T-helper 2 cell (primary cell): ENCODE data around the gene CNIH2.
A peak's percentile ranks its signal among the peaks of the same experiment; 100 is the strongest.
"Not testable (repeated sequence)": the region's sequence is repeated elsewhere in the genome, so short reads cannot be mapped to it uniquely, and the experiment has no call there.

Source experiments
- DNase-seq, 5 experiments: peaks; one replicate each; pipeline versions ENCODE4 v3.0.0 to v3.0.0-alpha.2; 2012 to 2022

The CNIH2 gene

GRCh38 chr11:66292543-66293332 lies 14.8 kb downstream of the CNIH2 start:
- no peak for DNase-seq

DNA sequence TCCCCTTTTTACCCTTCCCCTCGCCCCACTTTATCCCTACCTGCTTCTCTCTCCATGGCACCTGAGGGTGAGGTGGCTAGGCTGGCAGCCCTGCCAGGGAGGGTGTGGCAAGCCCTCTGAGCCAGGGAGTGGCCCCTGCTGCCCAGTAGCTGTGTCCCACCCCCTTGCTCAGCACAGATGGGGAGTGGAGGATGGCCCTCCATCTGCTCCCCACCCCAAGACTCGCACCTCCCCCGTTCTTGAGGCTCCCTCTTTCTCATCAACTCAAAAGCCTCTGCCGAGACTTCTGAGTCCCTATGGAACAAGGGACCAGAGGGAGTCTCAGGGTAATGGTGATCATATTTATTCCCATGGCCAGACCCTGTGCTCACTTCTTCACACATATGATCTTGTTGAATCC lies 15.4 kb downstream of the CNIH2 start:
- no peak for DNase-seq

DNA sequence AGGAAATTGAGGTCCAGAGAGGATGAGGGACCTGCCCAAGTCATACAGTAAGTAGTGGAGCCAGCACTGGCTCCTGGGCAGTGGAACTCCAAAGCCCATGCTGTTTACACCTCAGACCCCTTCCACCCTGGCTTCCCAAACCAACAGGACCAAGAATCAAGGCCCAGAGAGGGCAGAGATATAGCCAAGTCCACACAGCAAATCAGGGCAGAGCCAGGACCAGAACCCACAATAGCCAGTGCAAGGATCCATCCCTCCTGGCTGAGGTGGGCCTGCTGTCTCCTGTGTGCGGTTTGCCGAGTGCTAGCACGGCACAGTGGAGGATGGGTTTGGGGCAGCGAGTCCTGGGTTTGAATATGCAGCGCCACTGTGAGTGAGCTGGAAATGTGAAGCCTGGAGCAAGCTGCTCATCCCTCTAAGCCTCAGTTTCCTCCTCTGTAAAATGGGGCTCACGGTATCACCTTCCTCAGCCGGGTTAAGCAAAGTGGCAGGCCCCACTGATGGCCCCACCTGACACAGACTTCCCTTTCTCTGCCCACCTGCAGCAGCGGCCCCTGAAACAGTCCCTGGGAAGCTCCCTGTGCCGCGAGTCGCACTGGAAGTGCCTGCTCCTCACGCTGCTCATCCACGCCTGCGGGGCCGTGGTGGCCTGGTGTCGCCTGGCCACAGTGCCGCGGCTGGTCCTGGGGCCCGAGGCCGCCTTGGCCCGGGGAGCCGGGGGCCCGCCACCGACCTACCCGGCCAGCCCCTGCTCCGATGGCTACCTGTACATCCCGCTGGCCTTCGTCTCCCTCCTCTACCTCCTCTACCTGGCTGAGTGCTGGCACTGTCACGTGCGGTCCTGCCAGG lies 16.0 kb downstream of the CNIH2 start:
- DNase-seq, result no peak

- DNase-seq, result no peak
These were observed 16.9 kb downstream of the CNIH2 start for GRCh38 chr11:66294626-66295620.

- DNase-seq, result no peak
These were observed 19.6 kb downstream of the CNIH2 start for GRCh38 chr11:66297610-66298009.

DNA sequence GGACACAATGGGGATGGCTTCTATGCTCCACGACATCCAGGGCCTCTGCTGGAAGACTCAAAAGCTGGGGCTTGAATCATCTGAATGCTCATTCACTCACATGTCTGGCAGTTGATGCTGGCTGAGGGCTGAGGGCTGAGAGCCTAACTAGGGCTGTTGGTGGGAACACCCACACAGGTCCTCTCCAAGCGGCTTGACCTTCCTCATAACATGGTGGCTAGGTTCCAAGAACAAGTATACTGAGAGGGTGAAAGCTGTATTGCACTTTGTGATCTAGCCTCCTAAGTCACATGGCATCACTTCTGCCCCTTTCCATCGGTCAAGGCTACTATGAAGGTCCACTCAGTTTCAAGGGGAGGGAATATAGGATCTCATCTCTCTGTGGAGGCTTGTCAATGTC lies 21.2 kb downstream of the CNIH2 start:
- DNase-seq, result no peak

DNA sequence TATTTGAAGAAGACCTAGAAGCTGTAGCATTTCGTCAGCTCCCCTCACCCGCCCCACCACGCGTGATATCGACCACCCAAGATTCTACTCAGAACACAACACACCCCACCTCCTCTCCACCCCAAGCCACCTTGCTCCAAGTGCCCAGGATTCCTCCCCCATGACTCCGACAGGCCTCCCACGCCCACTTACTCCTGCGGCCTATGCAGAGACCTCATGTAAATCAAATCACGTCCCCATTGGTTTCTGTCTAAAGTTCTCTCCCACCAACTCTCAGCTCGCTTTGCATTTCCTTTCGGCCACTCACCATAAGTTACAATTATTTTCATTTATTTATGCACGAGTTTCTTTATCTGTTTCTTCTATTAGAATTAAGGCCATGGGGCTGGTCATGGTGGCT lies 24.7 kb downstream of the CNIH2 start:
- DNase-seq, result no peak

GRCh38 chr11:66309475-66309874 lies 31.5 kb downstream of the CNIH2 start:
- DNase-seq, result no peak

GRCh38 chr11:66310324-66310723 lies 32.3 kb downstream of the CNIH2 start:
- DNase-seq, result no peak

DNA sequence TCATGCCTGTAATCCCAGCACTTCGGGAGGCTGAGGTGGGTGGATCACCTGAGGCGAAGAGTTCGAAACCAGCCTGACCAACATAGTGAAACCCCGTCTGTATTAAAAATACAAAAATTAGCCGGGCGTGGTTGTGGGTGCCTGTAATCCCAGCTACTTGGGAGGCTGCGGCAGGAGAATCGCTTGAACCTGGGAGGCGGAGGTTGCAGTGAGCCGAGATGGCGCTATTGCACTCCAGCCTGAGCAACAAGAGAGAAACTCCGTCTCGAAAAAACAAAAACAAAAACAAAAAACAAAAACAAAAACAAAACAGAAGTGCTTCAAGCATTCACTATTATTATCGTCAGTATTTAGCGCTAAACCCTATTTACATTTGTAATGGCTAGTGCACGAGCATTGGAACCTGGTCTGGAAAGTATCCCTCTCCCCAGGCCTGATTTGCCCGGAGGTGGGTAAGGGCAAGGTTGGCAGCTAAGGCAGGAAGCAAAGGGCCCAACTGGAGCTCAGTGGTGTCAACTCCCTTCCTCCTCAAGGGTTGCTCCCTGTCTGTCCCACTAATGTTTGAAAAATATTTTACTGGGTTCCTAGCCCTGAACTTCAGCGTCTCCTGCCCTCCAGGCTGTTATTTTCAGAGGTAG lies 32.9 kb downstream of the CNIH2 start:
- DNase-seq, result not testable (repeated sequence)

DNA sequence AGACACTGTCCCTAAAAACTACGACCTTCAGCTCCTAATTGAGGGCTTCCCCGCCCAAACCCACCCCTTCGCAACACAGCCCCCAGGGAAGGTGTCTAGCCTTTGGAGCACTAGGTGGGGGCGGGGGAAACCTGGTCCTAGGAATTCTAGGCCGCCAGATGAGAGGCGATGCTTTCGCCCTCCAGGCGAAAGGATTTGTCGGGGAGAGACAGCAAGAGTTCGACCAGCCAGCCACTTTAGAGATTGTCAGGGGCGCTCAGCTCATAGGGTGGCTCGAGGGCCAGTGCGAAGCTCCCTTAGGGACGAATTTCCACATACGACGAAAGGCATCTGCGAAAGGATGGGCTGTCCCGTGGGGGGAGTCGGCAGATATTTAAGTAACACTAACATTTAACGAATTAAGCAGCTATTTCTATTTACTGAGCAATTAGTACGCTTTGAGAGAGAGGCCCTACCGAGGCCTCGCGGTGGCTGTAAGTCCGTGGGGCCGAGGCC lies 33.5 kb downstream of the CNIH2 start:
- no peak for DNase-seq

GRCh38 chr11:66311965-66312548 lies 34.1 kb downstream of the CNIH2 start:
- DNase-seq, result peak; percentile 74 to 99 (median 97)

DNA sequence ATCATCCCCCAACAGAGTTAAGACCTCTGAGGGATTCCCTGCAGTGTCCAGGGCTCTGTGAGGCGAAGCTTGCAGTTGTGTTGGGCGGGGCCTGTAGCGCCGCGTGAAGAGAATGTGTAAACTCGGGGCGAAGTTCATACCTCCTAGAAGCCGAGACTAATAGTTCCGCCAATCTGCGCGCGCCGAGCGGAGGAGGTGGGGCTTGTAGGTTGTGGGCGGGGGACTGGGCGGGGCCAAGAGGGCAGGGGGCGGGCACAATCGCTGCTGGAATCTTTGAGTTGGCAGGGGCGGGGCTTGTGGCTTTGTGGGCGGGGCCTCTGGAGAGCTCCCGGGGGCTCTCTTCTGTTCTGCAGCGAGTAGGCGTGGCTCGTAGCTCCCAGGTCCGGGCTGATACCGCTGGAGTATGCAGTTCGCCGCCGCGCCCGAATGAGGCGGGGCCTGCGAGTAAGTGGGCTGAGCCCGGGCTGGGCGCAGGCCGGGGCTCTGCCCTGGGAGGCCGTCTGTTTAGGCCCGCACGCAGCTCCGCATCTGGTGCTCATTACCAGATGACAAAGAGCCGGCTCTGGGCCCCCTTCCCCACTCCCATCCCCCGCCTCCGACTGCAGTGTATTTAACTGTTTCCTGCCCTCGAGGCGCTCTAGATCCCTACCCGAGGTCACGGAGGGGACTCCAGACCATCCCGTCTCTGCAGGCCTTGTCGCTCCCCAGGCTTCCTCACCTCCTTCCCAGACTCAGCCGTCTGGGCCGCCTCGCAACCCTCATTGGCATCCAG lies 34.8 kb downstream of the CNIH2 start:
- peak; percentile 91 to 99 (median 97) for DNase-seq

- no peak for DNase-seq
These were observed 35.6 kb downstream of the CNIH2 start for GRCh38 chr11:66313321-66314185.

DNA sequence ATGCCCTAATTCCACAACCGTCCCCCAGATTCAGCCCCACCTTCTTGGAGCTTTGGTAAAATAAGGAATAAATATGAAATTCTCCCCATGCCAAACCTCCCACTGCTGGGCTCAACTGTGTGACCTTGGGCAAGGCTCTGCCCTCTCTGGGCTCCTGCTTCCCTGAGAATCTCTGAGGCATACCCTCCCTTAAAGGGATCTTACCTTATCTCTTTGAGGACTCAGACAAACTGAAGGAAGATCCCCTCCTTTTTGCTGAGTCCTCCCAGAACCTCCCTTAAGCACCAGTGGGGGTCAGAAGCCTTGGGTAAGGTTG lies 36.2 kb downstream of the CNIH2 start:
- DNase-seq, result no peak

DNA sequence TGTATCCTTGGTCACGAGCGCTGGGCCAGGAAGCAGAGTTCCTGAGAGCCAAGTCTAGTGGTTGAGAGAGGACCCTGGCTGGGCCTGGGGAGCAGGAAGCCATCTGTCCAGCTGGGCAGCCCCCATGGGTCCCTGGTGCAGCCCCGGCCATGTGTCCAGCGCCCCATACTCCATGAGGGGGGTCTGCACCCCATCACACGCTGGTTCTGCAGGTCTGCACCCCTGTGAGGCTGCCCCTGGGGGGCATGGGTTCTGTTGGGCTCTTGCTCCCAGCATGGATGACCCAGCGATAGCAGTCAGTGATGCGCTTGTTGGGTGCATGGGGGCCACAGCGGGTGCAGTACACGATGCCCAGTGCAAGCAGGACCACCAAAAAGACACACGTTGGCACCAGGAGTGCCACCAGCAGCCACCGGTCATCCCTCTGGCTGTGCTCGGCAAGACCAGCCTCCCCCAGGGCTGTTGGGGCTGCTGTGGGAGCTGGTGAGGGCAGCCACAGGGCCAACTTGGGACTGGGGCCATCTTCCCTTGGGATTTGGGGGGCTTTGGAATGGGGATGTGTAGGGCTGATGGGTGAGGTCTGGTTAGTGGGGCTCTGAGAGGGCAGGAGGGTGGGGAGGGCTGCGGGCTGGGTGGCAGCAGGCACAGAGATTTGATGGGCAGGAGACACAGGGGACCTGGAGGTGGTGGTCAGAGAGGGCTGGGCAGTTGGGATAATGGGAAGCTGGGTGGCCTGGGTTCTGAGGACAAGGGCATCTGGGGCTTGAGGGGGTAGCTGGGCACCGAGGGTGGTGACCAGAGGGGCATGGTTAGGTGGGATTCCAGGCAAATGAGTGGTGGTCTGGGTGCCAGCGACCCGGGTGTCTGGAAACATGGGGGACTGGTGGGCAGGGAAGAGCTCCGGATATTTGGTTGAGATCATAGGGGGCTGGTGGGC lies 36.9 kb downstream of the CNIH2 start:
- DNase-seq, result no peak

DNA sequence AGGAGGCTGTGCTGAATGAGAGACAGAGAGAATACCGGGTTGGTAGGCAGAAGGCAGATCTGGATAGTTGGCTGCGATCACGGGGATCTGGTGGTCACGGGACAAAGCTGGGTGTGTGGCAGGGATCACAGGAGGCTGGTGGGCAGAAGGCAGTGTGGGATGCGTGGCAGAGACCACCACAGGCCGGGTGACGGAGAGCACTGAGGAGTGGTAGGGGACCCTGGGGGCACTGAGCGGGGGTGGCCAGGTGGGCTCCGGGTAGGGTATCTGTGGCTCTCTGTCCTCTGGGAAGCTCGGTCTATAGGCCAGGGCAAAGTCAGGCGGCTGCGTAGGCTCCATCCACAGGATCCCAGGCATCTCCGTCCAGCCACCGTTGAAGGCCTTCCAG lies 37.5 kb downstream of the CNIH2 start:
- DNase-seq, result no peak

GRCh38 chr11:66315921-66316811 lies 38.2 kb downstream of the CNIH2 start:
- no peak for DNase-seq
